Neutrophil (primary cell): ENCODE data around the gene MACO1.

Experiments used
- H3K27ac ChIP-seq: fragments of 200-600 bp; sonication (generic); 2 replicates; pipeline ENCODE4 v1.5.1; 2016; ENCODE audit warnings: mild to moderate bottlenecking, moderate library complexity
- H3K27me3 ChIP-seq: fragments of 200-600 bp; sonication (generic); 2 replicates; pipeline ENCODE4 v1.6.0; 2016; ENCODE audit warnings: mild to moderate bottlenecking
- H3K36me3 ChIP-seq: fragments of 200-600 bp; sonication (generic); 2 replicates; pipeline ENCODE4 v1.5.1; 2017
- H3K4me1 ChIP-seq, 2 experiments: fragments of 200-600 bp in 1 of 2; sonication (generic) in 1 of 2; 1 replicate in 1 of 2; 2 replicates in 1 of 2; pipeline versions ENCODE4 v1.5.1 to v1.6.1; 2013 to 2016; ENCODE audit warnings: low read depth in 1 of 2, low read length in 1 of 2, mild to moderate bottlenecking in 1 of 2, moderate library complexity in 1 of 2; ENCODE audit not compliant: control insufficient read depth in 1 of 2, insufficient read depth in 1 of 2
- H3K4me3 ChIP-seq, 2 experiments: fragments of 200-600 bp in 1 of 2; sonication (generic) in 1 of 2; 1 replicate in 1 of 2; 2 replicates in 1 of 2; pipeline ENCODE4 v1.5.1; 2013 to 2016; ENCODE audit warnings: low read depth in 1 of 2, low read length in 1 of 2, mild to moderate bottlenecking in 1 of 2, moderate library complexity in 1 of 2
- H3K9me3 ChIP-seq: fragments of 200-600 bp; sonication (generic); 2 replicates; pipeline ENCODE4 v1.5.1; 2016
- CTCF ChIP-seq: fragments of 200-600 bp; sonication (generic); IDR thresholded peaks from 2 replicates; pipeline ENCODE4 v1.5.1; 2016; ENCODE audit warnings: antibody characterized with exemption

MACO1 gene

GRCh38 chr1:25540750-25541342, 110.1 kb downstream of the MACO1 start:
- no peak for TF ChIP-seq CTCF
- no peaks in the 10 kb centered on the region for H3K9me3 ChIP-seq
- no peak overlapping the region for H3K4me3 ChIP-seq
- H3K27ac ChIP-seq: no peak overlapping the region
- H3K4me1 ChIP-seq: peaks cover 12 to 18% of the 10 kb centered on the region in 2 experiments
- H3K27me3 ChIP-seq: peaks cover 25% of the 10 kb centered on the region
- no peaks in the 10 kb centered on the region for H3K36me3 ChIP-seq

DNA sequence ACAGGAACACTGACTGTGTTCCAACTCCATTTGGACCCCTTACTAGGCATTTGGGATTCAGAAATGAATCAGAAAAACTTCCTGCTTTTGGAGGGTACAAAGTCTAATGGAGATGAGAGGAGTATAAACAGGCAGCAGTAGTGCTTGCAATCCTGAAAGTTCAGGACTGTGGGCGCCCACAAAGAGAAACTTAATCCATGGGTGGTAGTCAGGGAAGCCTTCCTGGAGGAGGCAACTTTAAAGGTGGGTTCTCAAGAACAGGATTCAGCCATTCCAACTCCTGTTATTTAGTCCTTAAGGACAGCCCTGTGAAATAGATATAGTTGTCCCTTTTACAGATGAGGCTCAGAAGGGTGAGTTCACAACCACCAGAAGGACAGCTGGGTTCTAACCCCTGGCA, 110.7 kb downstream of the MACO1 start:
- no peaks in the 10 kb centered on the region for H3K36me3 ChIP-seq
- H3K27ac ChIP-seq: no peak overlapping the region
- no peak overlapping the region for H3K4me3 ChIP-seq
- no peak for TF ChIP-seq CTCF
- peaks cover 25% of the 10 kb centered on the region for H3K27me3 ChIP-seq
- peaks cover 12 to 18% of the 10 kb centered on the region in 2 experiments for H3K4me1 ChIP-seq
- H3K9me3 ChIP-seq: no peaks in the 10 kb centered on the region

DNA sequence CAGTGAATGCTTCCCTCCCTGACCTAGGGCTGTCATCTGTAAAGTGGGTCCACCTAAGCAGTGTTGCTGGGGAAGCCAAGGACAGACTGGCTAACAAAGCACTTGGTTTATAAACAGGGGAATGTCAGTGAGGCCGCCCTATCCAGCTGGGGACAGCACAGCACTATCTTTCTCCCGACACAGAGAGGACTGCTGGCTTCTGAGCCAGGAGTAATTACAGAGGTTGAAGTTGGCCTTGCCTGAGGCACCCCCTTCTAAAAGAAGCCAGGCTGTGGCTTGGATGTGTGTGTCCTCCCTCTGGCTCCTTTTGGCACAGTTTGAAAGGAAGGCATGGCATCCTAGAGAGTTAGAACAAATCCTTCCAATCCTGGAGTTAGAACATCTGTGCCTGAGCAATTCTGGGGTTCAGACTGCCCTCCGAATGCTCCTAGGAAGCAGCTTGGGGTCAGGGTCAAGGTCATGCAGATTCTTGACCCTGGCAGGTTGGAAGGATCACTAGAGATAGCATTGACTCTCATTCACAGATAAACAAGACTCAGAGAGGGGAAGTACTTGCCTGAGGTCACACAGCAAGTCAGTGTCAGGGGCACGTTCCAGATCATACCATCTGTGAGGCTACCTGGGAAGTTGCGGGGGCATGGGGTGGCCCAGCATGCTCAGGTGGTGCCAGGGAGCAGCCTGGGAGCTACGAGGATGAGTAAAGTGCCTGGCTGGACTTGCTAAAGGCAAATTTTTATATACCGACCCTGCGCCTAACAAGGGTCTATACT, 111.4 kb downstream of the MACO1 start:
- Histone ChIP-seq H3K9me3 (no peaks in the 10 kb centered on the region), H3K36me3 (no peaks in the 10 kb centered on the region), H3K4me3 (no peak overlapping the region), H3K27me3 (peaks cover 25% of the 10 kb centered on the region), H3K27ac (no peak overlapping the region), H3K4me1 (peaks cover 12 to 18% of the 10 kb centered on the region in 2 experiments)
- no peak for TF ChIP-seq CTCF

- H3K27ac ChIP-seq: no peak overlapping the region
These were observed 112.3 kb downstream of the MACO1 start for GRCh38 chr1:25543005-25543424.

More at GRCh38 chr1:25543005-25543424, 112.3 kb downstream of the MACO1 start:
- no peaks in the 10 kb centered on the region for H3K9me3 ChIP-seq
- H3K4me1 ChIP-seq: peaks cover 12 to 18% of the 10 kb centered on the region in 2 experiments
- peaks cover 25% of the 10 kb centered on the region for H3K27me3 ChIP-seq
- no peaks in the 10 kb centered on the region for H3K36me3 ChIP-seq
- TF ChIP-seq CTCF: no peak
- peak overlapping the region; percentile 60 to 61 for H3K4me3 ChIP-seq
